HepG2 (cell line): ENCODE results near the gene PP2D1. TPM values are rescaled to one million over a fixed set of nuclear protein-coding genes. Genes with fewer than 3 reads are reported as not detected.

Experiments
- CEBPG ChIP-seq: IDR thresholded peaks from 2 replicates; pipeline ENCODE4 v1.6.1; 2016
- ELF4 ChIP-seq: sonication (generic); formaldehyde crosslinking; IDR thresholded peaks from 2 replicates; pipeline ENCODE4 v1.5.0; 2020; ENCODE audit warnings: missing genetic modification reagents, mild to moderate bottlenecking, moderate library complexity, borderline replicate concordance
- GLI4 ChIP-seq: sonication (generic); formaldehyde crosslinking; IDR thresholded peaks from 2 replicates; pipeline ENCODE4 v1.5.1; 2020; ENCODE audit warnings: missing genetic modification reagents, mild to moderate bottlenecking, moderate library complexity, borderline replicate concordance
- HMGXB4 ChIP-seq, 2 experiments: sonication (generic) in 1 of 2; formaldehyde crosslinking in 1 of 2; IDR thresholded peaks; 2 replicates each; pipeline versions ENCODE4 v1.4.0 to v1.6.1; 2018 to 2020; ENCODE audit warnings: missing genetic modification reagents in 2 of 2, borderline replicate concordance in 1 of 2, low read depth in 1 of 2, mild to moderate bottlenecking in 1 of 2, missing biosample characterization in 1 of 2
- JUNB ChIP-seq: sonication (generic); formaldehyde crosslinking; IDR thresholded peaks from 2 replicates; pipeline ENCODE4 v1.8.0; 2022; ENCODE audit warnings: missing genetic modification reagents, mild to moderate bottlenecking, borderline replicate concordance
- MAFK ChIP-seq, 2 experiments: IDR thresholded peaks in 1 of 2; conservative IDR thresholded peaks in 1 of 2; 2 replicates each; pipeline ENCODE4 v1.6.1; 2011; ENCODE audit warnings: improper control_type of control experiment in 2 of 2, low read length in 2 of 2
- MATR3 ChIP-seq: sonication (generic); formaldehyde crosslinking; IDR thresholded peaks from 2 replicates; pipeline ENCODE4 v1.4.0; 2020; ENCODE audit warnings: missing genetic modification reagents
- NFKB2 ChIP-seq: sonication (generic); formaldehyde crosslinking; IDR thresholded peaks from 2 replicates; pipeline ENCODE4 v1.4.0; 2020; ENCODE audit warnings: missing genetic modification reagents, borderline replicate concordance
- ONECUT2 ChIP-seq: sonication (generic); formaldehyde crosslinking; IDR thresholded peaks from 2 replicates; pipeline ENCODE4 v1.4.0; 2020; ENCODE audit warnings: missing genetic modification reagents
- REPIN1 ChIP-seq: sonication (generic); formaldehyde crosslinking; IDR thresholded peaks from 2 replicates; pipeline ENCODE4 v1.8.0; 2022; ENCODE audit warnings: missing genetic modification reagents, low read depth, mild to moderate bottlenecking, borderline replicate concordance
- SIX1 ChIP-seq: sonication (generic); formaldehyde crosslinking; IDR thresholded peaks from 2 replicates; pipeline ENCODE4 v1.4.0; 2020; ENCODE audit warnings: missing genetic modification reagents, borderline replicate concordance
- SIX4 ChIP-seq: sonication (generic); formaldehyde crosslinking; IDR thresholded peaks from 2 replicates; pipeline ENCODE4 v1.4.0; 2020; ENCODE audit warnings: missing genetic modification reagents
- SPEN ChIP-seq: sonication (generic); formaldehyde crosslinking; IDR thresholded peaks from 2 replicates; pipeline ENCODE4 v1.5.1; 2020; ENCODE audit warnings: low read depth, mild to moderate bottlenecking, missing genetic modification reagents
- TFDP1 ChIP-seq: IDR thresholded peaks from 2 replicates; pipeline ENCODE4 v1.6.1; 2016; ENCODE audit warnings: missing compliant biosample characterization, missing genetic modification reagents, borderline replicate concordance
- WIZ ChIP-seq: sonication (generic); formaldehyde crosslinking; IDR thresholded peaks from 2 replicates; pipeline ENCODE4 v1.5.1; 2020; ENCODE audit warnings: mild to moderate bottlenecking, missing genetic modification reagents
- XRCC5 ChIP-seq: fragments of 200-400 bp; formaldehyde crosslinking; optimal IDR thresholded peaks from 2 replicates; pipeline ENCODE3; 2017; ENCODE audit warnings: mild to moderate bottlenecking, low read length
- ZNF256 ChIP-seq: sonication (generic); formaldehyde crosslinking; conservative IDR thresholded peaks from 2 replicates; pipeline ENCODE4 v1.4.0; 2020; ENCODE audit warnings: missing genetic modification reagents
- ZNF362 ChIP-seq: sonication (generic); formaldehyde crosslinking; IDR thresholded peaks from 2 replicates; pipeline ENCODE4 v1.4.0; 2020; ENCODE audit warnings: missing genetic modification reagents, mild to moderate bottlenecking, borderline replicate concordance
- ZNF510 ChIP-seq: sonication (generic); formaldehyde crosslinking; IDR thresholded peaks from 2 replicates; pipeline ENCODE4 v1.4.0; 2020; ENCODE audit warnings: low read depth, mild to moderate bottlenecking, missing genetic modification reagents
- ZNF598 ChIP-seq: sonication (generic); formaldehyde crosslinking; IDR thresholded peaks from 2 replicates; pipeline ENCODE4 v1.5.1; 2020; ENCODE audit warnings: mild to moderate bottlenecking, missing genetic modification reagents, borderline replicate concordance
- ZNF747 ChIP-seq: sonication (generic); formaldehyde crosslinking; IDR thresholded peaks from 2 replicates; pipeline ENCODE4 v1.8.1; 2023; ENCODE audit warnings: missing genetic modification reagents, mild to moderate bottlenecking, borderline replicate concordance
- ZNF816 ChIP-seq: sonication (generic); formaldehyde crosslinking; IDR thresholded peaks from 2 replicates; pipeline ENCODE4 v1.8.0; 2022; ENCODE audit warnings: missing genetic modification reagents, mild to moderate bottlenecking, borderline replicate concordance
- ZSCAN20 ChIP-seq: sonication (generic); formaldehyde crosslinking; IDR thresholded peaks from 2 replicates; pipeline ENCODE4 v1.4.0; 2020; ENCODE audit warnings: missing genetic modification reagents, mild to moderate bottlenecking, borderline replicate concordance
- polyA plus RNA-seq, 8 experiments: library from polyadenylated mRNA; depleted of rRNA in 3 of 8; stranded (reverse) in 7 of 8; unstranded in 1 of 8; fragments of >200 nt; fragmentation: Illumina TruSeq in 4 of 8; extraction: Trizol in 4 of 8; gene quantifications; 2 replicates each; pipeline versions ENCODE4 v1.2.1 to v1.2.3, GENCODE V29; 2011 to 2016; ENCODE audit warnings: low read depth in 4 of 8, missing spikeins in 1 of 8, mixed read lengths in 1 of 8; ENCODE audit not compliant: insufficient read depth in 1 of 8
- total RNA-seq, 5 experiments: library from RNA; depleted of rRNA; stranded (reverse); fragments of >200 nt; fragmentation: Illumina TruSeq; extraction: Trizol; gene quantifications; 2 replicates each; pipeline ENCODE4 v1.2.3, GENCODE V29; 2016; ENCODE audit warnings: low read depth in 1 of 5
- TF ChIP-seq, protein P1 (sequence below): IDR thresholded peaks from 2 replicates; pipeline ENCODE4 v1.6.1; 2016; ENCODE audit warnings: mild to moderate bottlenecking, missing biosample characterization, missing genetic modification reagents

PP2D1 gene
- total and polyA plus RNA-seq, 2 of the 13 experiments (the other 11 are each of a cell fraction or from before 2014, with no cell fraction given), result not detected

DNA sequence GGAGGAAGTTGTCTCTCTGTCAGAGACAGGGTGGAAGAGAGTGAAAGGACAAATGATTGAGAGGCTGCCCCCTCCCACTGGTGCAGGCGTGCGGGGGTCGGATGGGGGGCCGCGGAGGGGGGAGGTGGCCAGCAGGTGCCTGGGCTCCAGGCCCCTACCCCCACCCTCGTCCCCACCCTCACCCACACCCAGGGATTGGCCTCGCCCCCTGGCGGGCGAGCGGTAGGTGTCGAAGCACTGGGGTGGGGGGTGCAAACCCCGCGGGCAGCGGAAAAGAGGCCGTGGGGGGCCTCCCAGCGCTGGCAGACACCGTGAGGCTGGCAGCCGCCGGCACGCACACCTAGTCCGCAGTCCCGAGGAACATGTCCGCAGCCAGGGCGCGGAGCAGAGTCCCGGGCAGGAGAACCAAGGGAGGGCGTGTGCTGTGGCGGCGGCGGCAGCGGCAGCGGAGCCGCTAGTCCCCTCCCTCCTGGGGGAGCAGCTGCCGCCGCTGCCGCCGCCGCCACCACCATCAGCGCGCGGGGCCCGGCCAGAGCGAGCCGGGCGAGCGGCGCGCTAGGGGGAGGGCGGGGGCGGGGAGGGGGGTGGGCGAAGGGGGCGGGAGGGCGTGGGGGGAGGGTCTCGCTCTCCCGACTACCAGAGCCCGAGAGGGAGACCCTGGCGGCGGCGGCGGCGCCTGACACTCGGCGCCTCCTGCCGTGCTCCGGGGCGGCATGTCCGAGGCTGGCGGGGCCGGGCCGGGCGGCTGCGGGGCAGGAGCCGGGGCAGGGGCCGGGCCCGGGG lies 27.9 kb upstream of the PP2D1 start, which contains the start of gene KAT2B (continued):
- TF ChIP-seq TFDP1 (CRISPR knock-in tag), result no peak
- TF ChIP-seq ZNF362 (CRISPR knock-in tag), result no peak
- TF ChIP-seq JUNB (CRISPR knock-in tag), result no peak
- TF ChIP-seq ZNF510 (CRISPR knock-in tag), result no peak
- no peak for TF ChIP-seq ZNF256 (CRISPR knock-in tag)
- TF ChIP-seq, protein P1, sequence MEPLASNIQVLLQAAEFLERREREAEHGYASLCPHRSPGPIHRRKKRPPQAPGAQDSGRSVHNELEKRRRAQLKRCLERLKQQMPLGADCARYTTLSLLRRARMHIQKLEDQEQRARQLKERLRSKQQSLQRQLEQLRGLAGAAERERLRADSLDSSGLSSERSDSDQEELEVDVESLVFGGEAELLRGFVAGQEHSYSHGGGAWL, result no peak
- TF ChIP-seq ZNF816 (CRISPR knock-in tag), result no peak
- no peak for TF ChIP-seq ZNF747 (CRISPR knock-in tag)
- no peak for TF ChIP-seq ZSCAN20 (CRISPR knock-in tag)
- no peak for TF ChIP-seq ZNF598
- TF ChIP-seq ONECUT2 (CRISPR knock-in tag), result no peak
- TF ChIP-seq REPIN1 (CRISPR knock-in tag), result 0 out of 2 replicates have a peak, but pooled peaks have one; percentile 29
- no peak for TF ChIP-seq MATR3 (CRISPR knock-in tag)
- no peak for TF ChIP-seq SIX4 (CRISPR knock-in tag)
- no peak for TF ChIP-seq GLI4 (CRISPR knock-in tag)
- no peak for TF ChIP-seq NFKB2
- TF ChIP-seq XRCC5, result peak; percentile 86
- TF ChIP-seq CEBPG (CRISPR knock-in tag), result no peak
- no peak for TF ChIP-seq MAFK (conservative IDR thresholded peaks at IDR 0.05 in 1 of 2, IDR thresholded peaks at IDR 0.05 in 1 of 2; ENCODE audit: low read length in 2 of 2)
- no peak for TF ChIP-seq ELF4
- no peak for TF ChIP-seq SPEN (CRISPR knock-in tag)
- no peak for TF ChIP-seq SIX1 (CRISPR knock-in tag)
- TF ChIP-seq HMGXB4 (CRISPR knock-in tag; IDR thresholded peaks at IDR 0.05; ENCODE audit: borderline replicate concordance in 1 of 2, low read depth in 1 of 2), result peak; percentile 69 to 90
- no peak for TF ChIP-seq WIZ (CRISPR knock-in tag)
